ENCODE data around the gene UBR1. TPM values are rescaled to one million over a fixed set of nuclear protein-coding genes. Genes with fewer than 3 reads are reported as not detected.
"Not testable (repeated sequence)": the region's sequence is repeated elsewhere in the genome, so short reads cannot be mapped to it uniquely, and the experiment has no call there.

Gene UBR1
- polyA plus RNA-seq, 1 donor from 2014 or later: 33.5 TPM

GRCh38 chr15:43042885-43043284, 63.0 kb downstream of the UBR1 start:
- H3F3A ChIP-seq (ENCODE audit: insufficient read depth, low read length, poor library complexity, severe bottlenecking): no peaks in the 10 kb centered on the region
- H3K27me3 ChIP-seq (ENCODE audit: insufficient read depth, low read depth, low read length): no peaks in the 10 kb centered on the region
- H4K20me1 ChIP-seq (ENCODE audit: insufficient read depth): no peaks in the 10 kb centered on the region
- TF ChIP-seq TAF1 (IDR thresholded peaks at IDR 0.05; ENCODE audit: low read depth) (no peak), CTCF (IDR thresholded peaks at IDR 0.05; ENCODE audit: poor library complexity, severe bottlenecking) (no peak), RAD21 (conservative IDR thresholded peaks at IDR 0.05) (no peak), REST (IDR thresholded peaks at IDR 0.05; ENCODE audit: borderline replicate concordance) (no peak), MXI1 (conservative IDR thresholded peaks at IDR 0.05; ENCODE audit: poor library complexity, severe bottlenecking) (no peak), SMC3 (conservative IDR thresholded peaks at IDR 0.05; ENCODE audit: poor library complexity) (no peak), POLR2AphosphoS5 (IDR thresholded peaks at IDR 0.05) (no peak), EZH2 (IDR thresholded peaks at IDR 0.05; ENCODE audit: borderline replicate concordance, insufficient read depth, low read length, poor library complexity, severe bottlenecking) (no peak), EP300 (conservative IDR thresholded peaks at IDR 0.05; ENCODE audit: poor library complexity, severe bottlenecking) (no peak)
- H3K4me2 ChIP-seq (ENCODE audit: low read length): no peak overlapping the region
- H3K27ac ChIP-seq (ENCODE audit: low read length): no peak overlapping the region
- H3K36me3 ChIP-seq (ENCODE audit: insufficient read depth, low read length): peaks cover 7% of the 10 kb centered on the region
- H3K9me2 ChIP-seq (ENCODE audit: insufficient read depth, low read length): no peaks in the 10 kb centered on the region
- H3K79me2 ChIP-seq (replicated peaks; ENCODE audit: insufficient read depth, low read length): no peaks in the 10 kb centered on the region
- H3K4me3 ChIP-seq (ENCODE audit: low read length): no peak overlapping the region
- no peak overlapping the region for H2AFZ ChIP-seq (ENCODE audit: low read depth, low read length)
- H3K9me3 ChIP-seq (ENCODE audit: low read length): no peaks in the 10 kb centered on the region
- H3K9ac ChIP-seq (ENCODE audit: low read length): no peak overlapping the region

- H3K9me2 ChIP-seq (ENCODE audit: insufficient read depth, low read length); H4K20me1 ChIP-seq (ENCODE audit: insufficient read depth); H3K79me2 ChIP-seq (replicated peaks; ENCODE audit: insufficient read depth, low read length); H3K9me3 ChIP-seq (ENCODE audit: low read length); H3K4me3 ChIP-seq (ENCODE audit: low read length); H3K4me2 ChIP-seq (ENCODE audit: low read length); H3F3A ChIP-seq (ENCODE audit: insufficient read depth, low read length, poor library complexity, severe bottlenecking); H3K9ac ChIP-seq (ENCODE audit: low read length); H2AFZ ChIP-seq (ENCODE audit: low read depth, low read length); H3K27me3 ChIP-seq (ENCODE audit: insufficient read depth, low read depth, low read length); H3K36me3 ChIP-seq (ENCODE audit: insufficient read depth, low read length); H3K27ac ChIP-seq (ENCODE audit: low read length): not testable (repeated sequence)
Observed at GRCh38 chr15:43041085-43041484, 64.8 kb downstream of the UBR1 start.

DNA sequence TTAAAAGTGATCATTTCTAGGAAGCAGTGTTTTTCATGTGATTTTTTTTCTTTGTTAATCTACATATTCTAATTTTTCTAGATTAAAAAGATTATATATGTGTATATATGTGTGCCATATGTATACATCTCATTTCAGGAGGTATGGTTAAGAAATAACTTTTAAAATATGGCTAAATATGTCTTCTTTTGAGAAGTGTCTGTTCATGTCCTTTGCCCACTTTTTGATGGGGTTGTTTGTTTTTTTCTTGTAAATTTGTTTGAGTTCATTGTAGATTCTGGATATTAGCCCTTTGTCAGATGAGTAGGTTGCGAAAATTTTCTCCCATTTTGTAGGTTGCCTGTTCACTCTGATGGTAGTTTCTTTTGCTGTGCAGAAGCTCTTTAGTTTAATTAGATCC, 70.6 kb downstream of the UBR1 start:
- not testable (repeated sequence) for H4K20me1 ChIP-seq (ENCODE audit: insufficient read depth); H3K79me2 ChIP-seq (replicated peaks; ENCODE audit: insufficient read depth, low read length); H3K27me3 ChIP-seq (ENCODE audit: insufficient read depth, low read depth, low read length); H2AFZ ChIP-seq (ENCODE audit: low read depth, low read length); H3K27ac ChIP-seq (ENCODE audit: low read length); H3K4me2 ChIP-seq (ENCODE audit: low read length); H3K36me3 ChIP-seq (ENCODE audit: insufficient read depth, low read length); H3K9ac ChIP-seq (ENCODE audit: low read length); H3K4me3 ChIP-seq (ENCODE audit: low read length); H3K9me3 ChIP-seq (ENCODE audit: low read length); H3K9me2 ChIP-seq (ENCODE audit: insufficient read depth, low read length); H3F3A ChIP-seq (ENCODE audit: insufficient read depth, low read length, poor library complexity, severe bottlenecking)
